Transverse colon (tissue), 3 donors: ENCODE data around the gene SREBF2.

ENCODE experiments used
- CTCF ChIP-seq, 5 experiments: fragments of 200-600 bp in 3 of 5; fragments of 450-650 bp in 2 of 5; sonication (generic) in 3 of 5; IDR thresholded peaks; 1 replicate in 2 of 5; 2 replicates in 3 of 5; pipeline ENCODE4 v1.5.1; 2016 to 2017; ENCODE audit warnings: antibody characterized with exemption in 5 of 5, inconsistent platforms in 3 of 5, mild to moderate bottlenecking in 2 of 5, moderate library complexity in 1 of 5
- EP300 ChIP-seq: sonication (generic); formaldehyde crosslinking; IDR thresholded peaks from one replicate; pipeline ENCODE4 v1.6.1; 2017; ENCODE audit warnings: antibody characterized with exemption, low read depth
- POLR2A ChIP-seq: fragments of 450-650 bp; IDR thresholded peaks from one replicate; pipeline ENCODE4 v1.6.1; 2016; ENCODE audit warnings: antibody characterized with exemption, mild to moderate bottlenecking, moderate library complexity

- TF ChIP-seq EP300 (no peak), CTCF (IDR thresholded peaks at IDR 0.05) (no peak), POLR2A (no peak)
Observed at GRCh38 chr22:41823797-41824196, 9.1 kb upstream of the SREBF2 start.
